ENCODE data around the gene PNLIPRP1. TPM values are rescaled to one million over a fixed set of nuclear protein-coding genes. Genes with fewer than 3 reads are reported as not detected.
A peak's percentile ranks its signal among the peaks of the same experiment; 100 is the strongest.

The PNLIPRP1 gene
- polyA plus RNA-seq, 1 experiment: not detected

DNA sequence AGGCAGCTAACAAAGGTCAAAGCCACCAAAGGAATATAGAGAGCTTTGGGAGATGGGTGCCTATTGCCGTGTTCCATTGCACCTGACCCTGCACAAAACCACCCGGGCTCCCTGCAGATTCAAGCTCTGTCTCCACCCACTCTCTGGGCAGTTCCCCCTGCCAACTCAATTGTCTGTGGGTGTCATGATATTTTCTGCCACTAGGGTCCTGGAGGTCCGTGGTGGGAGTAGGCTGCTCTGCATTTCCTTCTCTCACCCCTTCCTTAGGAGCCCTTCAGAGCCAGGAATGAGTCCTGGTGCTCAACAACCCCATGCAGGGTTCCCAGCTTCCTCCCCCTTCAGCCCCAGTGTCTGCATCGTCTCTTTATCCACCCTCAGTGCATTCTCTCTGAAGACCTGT, 64.1 kb downstream of the PNLIPRP1 start:
- no peaks in the 10 kb centered on the region for H3K36me3 ChIP-seq (ENCODE audit: control insufficient read depth, insufficient read depth, low read length)
- ChIA-PET CTCF (interaction anchor here (1.1 kb wide), 1 partner anchor 9 kb away, joined by 6 read pairs; no protein-coding TSS in a partner anchor), POLR2A (no interaction called here)
- peaks cover 3% of the 10 kb centered on the region; the same call in 1 of the 2 replicates for H3K27me3 ChIP-seq (ENCODE audit: control insufficient read depth, insufficient read depth, low read length)
- H3K4me3 ChIP-seq (ENCODE audit: low read depth, low read length): no peak overlapping the region
- DNase-seq (ENCODE audit: low read depth): no peak
- TF ChIP-seq, protein P1, sequence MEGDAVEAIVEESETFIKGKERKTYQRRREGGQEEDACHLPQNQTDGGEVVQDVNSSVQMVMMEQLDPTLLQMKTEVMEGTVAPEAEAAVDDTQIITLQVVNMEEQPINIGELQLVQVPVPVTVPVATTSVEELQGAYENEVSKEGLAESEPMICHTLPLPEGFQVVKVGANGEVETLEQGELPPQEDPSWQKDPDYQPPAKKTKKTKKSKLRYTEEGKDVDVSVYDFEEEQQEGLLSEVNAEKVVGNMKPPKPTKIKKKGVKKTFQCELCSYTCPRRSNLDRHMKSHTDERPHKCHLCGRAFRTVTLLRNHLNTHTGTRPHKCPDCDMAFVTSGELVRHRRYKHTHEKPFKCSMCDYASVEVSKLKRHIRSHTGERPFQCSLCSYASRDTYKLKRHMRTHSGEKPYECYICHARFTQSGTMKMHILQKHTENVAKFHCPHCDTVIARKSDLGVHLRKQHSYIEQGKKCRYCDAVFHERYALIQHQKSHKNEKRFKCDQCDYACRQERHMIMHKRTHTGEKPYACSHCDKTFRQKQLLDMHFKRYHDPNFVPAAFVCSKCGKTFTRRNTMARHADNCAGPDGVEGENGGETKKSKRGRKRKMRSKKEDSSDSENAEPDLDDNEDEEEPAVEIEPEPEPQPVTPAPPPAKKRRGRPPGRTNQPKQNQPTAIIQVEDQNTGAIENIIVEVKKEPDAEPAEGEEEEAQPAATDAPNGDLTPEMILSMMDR (IDR thresholded peaks at IDR 0.05; ENCODE audit: insufficient read depth, low read depth, low read length): peak; percentile 17; the same call in 1 of the 2 replicates

DNA sequence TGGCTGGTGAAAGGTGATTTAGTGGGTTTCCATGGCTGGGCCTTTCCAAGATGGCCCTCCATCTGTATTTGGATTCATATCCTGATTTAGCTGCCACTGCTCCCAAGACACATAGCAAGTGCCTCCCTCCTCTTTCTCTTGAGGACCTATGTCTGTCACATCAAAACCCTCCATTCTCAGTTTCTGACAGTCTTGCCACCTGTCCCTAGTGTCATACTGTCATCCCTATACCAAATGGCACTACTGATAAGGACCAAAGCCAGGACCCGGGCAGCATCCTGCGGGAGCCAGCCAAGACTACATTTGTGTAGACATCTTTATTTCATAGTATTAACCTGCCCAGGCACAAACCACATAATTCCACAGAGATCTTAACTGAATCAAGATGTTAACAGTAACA, 64.8 kb downstream of the PNLIPRP1 start:
- CTCF ChIA-PET: interaction anchor here (0.9 kb wide), 2 partner anchors 10 to 132 kb away, joined by 3 read pairs; no protein-coding TSS in a partner anchor
- H3K4me3 ChIP-seq (ENCODE audit: low read depth, low read length): no peak overlapping the region
- TF ChIP-seq, protein P1 (IDR thresholded peaks at IDR 0.05; ENCODE audit: insufficient read depth, low read depth, low read length): no peak
- DNase-seq (ENCODE audit: low read depth): no peak
- H3K36me3 ChIP-seq (ENCODE audit: control insufficient read depth, insufficient read depth, low read length): no peaks in the 10 kb centered on the region
- POLR2A ChIA-PET: no interaction called here
- H3K27me3 ChIP-seq (ENCODE audit: control insufficient read depth, insufficient read depth, low read length): peaks cover 3% of the 10 kb centered on the region; the same call in 1 of the 2 replicates

DNA sequence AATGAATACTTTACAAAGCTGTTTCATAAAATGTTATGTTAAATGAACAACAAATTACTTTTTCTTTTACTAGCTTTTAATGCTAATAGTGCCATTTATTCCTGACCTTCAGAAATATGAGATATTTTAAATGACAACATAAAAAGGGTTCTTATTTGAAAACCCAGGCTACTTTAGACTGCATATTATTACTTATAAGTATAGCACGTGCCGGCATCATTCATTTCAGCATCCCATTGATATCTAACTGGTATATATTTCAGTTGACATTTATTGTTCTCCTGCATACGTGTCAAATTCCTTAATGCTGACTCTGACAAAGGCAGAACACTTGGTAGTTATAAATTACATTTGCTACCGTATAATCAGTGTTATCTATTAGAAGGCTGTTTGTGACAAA, 65.3 kb downstream of the PNLIPRP1 start:
- no peaks in the 10 kb centered on the region for H3K36me3 ChIP-seq (ENCODE audit: control insufficient read depth, insufficient read depth, low read length)
- ChIA-PET POLR2A (no interaction called here), CTCF (interaction anchor here (0.9 kb wide), 2 partner anchors 10 to 132 kb away, joined by 3 read pairs; no protein-coding TSS in a partner anchor)
- DNase-seq (ENCODE audit: low read depth): no peak
- peaks cover 3% of the 10 kb centered on the region; the same call in 1 of the 2 replicates for H3K27me3 ChIP-seq (ENCODE audit: control insufficient read depth, insufficient read depth, low read length)
- H3K4me3 ChIP-seq (ENCODE audit: low read depth, low read length): no peak overlapping the region
- TF ChIP-seq, protein P1 (IDR thresholded peaks at IDR 0.05; ENCODE audit: insufficient read depth, low read depth, low read length): no peak

DNA sequence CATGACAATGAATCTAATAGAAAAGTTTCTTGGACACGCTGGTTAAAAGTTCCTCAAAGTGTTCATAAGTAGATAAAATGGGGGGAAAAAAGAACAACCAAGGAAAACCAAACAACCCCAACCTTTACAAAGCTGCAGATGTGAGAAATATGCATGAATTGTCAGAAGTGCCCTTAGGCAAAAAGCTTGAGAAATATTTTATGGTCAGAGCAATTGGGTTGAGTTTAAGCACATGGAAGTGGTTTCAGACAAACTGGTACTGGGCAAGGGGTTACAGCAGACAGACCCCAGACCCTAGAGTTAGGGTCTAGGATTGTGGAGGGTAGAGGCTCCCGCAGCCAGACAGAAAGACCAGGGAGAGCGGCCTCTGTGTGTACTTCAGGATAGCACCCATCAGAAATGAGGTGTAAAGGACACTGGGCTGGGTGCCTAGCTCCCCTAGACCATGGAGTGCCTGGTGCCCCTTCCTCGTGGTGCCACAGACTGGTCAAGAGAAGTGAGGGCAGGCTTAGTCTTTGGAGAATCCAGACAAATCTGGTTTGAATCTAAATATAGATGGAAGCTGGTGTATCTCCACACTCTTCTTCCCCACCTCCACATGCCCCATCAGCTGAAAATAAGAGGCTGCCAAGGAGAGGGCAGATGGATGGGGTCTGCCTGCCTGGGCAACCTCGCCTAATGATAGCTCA, 67.2 kb downstream of the PNLIPRP1 start:
- POLR2A ChIA-PET: no interaction called here
- Histone ChIP-seq H3K36me3 (ENCODE audit: control insufficient read depth, insufficient read depth, low read length) (no peaks in the 10 kb centered on the region), H3K4me3 (ENCODE audit: low read depth, low read length) (no peak overlapping the region), H3K27me3 (ENCODE audit: control insufficient read depth, insufficient read depth, low read length) (peaks cover 3% of the 10 kb centered on the region; the same call in 1 of the 2 replicates)
- CTCF ChIA-PET: interaction anchor here (0.8 kb wide), 1 partner anchor 130 kb away, joined by 3 read pairs; no protein-coding TSS in a partner anchor
- no peak for DNase-seq (ENCODE audit: low read depth)
- TF ChIP-seq, protein P1 (IDR thresholded peaks at IDR 0.05; ENCODE audit: insufficient read depth, low read depth, low read length): no peak

Other genes with a start within 250 kb of the PNLIPRP1 start
- gene PNLIPRP3, start 163.1 kb upstream of the PNLIPRP1 start, polyA plus RNA-seq (2011; rRNA removed): not detected in 2 replicates
- gene PNLIP, start 45.0 kb upstream of the PNLIPRP1 start, polyA plus RNA-seq (2011; rRNA removed): not detected in 2 replicates
- gene PNLIPRP2, start 30.0 kb downstream of the PNLIPRP1 start, polyA plus RNA-seq (2011; rRNA removed): not detected in 2 replicates
- 7.0 and 7.9 TPM in 2 replicates for gene HSPA12A, start 151.6 kb downstream of the PNLIPRP1 start, polyA plus RNA-seq (2011; rRNA removed)

Measured in BJ (cell line).